ENCODE results near the gene NCOA5.

- TF ChIP-seq CTCF (IDR thresholded peaks at IDR 0.05) (no peak), POLR2A (IDR thresholded peaks at IDR 0.05) (no peak)
These were observed 32.3 kb upstream of the NCOA5 start for GRCh38 chr20:46122071-46122470.

Data from body of pancreas (tissue), 4 donors.